IMR-90 (cell line): ENCODE data around the gene ADGRA3.

Experiments used
- MAFK ChIP-seq: IDR thresholded peaks from 2 replicates; pipeline ENCODE4 v1.6.1; 2012; ENCODE audit warnings: low read depth, low read length, improper control_type of control experiment
- RFX5 ChIP-seq: IDR thresholded peaks from 2 replicates; pipeline ENCODE4 v1.8.0; 2012; ENCODE audit warnings: low read depth, mild to moderate bottlenecking, low read length, moderate library complexity

DNA sequence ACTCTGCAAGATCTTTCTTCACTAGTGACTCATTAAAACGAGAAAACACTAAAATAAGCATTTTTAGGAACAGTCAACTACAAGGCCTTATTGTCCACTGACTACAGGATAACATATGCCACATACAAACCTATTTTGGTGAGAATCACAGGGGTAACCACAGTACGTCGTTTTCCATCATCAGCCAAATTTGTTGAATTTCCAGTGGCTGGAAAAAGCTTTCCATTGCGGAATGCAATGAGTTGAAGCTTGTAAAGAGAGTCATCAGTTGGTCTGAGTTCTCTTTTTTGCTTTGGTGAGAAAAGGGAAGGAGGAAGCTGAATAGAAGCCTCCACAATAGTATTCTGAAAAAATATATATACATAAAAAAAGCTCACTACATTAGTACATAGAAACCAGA, 102.4 kb downstream of the ADGRA3 start:
- TF ChIP-seq MAFK, result no peak
- no peak for TF ChIP-seq RFX5
